GM18519 (cell line): ENCODE results near the gene OCEL1.

Experiments used
- ATAC-seq: cut with Tn5 transposase; IDR thresholded peaks from one replicate; pipeline ENCODE4 v1.9.1; 2021; ENCODE audit warnings: mild to moderate bottlenecking, moderate library complexity; ENCODE audit not compliant: unreplicated experiment, low FRiP score

Gene OCEL1

DNA sequence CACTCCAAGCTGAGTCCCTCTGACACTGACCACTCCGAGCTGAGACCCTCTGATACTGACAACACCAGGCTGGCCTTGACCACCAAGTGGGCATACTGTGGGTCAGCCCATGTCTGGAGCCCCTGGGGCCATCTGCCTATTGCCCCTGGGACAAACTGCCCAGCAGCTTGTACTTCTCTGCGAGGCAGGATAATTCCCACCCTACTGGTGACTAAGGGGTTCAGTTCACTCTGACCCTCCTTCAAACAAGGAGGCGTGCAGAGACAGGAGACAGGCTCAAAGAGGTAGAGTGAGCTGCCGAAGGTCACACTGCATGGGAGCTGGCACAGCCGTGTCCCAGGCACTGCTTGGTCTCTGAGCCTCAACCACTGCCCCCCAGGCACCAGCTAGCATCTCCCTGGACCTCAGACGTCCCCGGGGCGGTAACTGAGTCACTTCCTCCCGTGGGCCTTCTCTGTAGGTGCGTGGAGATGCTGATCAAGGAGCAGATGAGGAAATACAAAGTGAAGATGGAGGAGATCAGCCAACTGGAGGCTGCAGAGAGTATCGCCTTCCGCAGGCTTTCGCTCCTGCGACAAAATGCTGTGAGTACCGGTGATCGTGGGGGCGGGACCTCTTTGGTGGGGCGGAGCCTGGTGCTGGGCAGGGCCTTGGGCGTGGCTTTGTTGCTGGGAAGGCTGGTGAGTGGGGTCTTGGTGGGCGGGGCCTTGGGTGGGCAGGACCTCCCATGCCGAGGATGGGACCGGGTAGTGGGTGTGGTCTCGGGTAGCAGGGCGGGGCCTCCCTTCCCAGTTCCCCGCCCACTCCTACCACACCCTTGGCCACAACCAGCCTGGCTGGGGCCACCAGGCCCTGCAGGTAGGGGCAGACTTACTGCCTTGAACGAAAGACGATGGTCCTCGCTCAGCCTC is 16.6 kb upstream of the OCEL1 start:
- no peak for ATAC-seq

GRCh38 chr19:17210296-17210695 is 15.7 kb upstream of the OCEL1 start:
- no peak for ATAC-seq

GRCh38 chr19:17211547-17212446 is 14.2 kb upstream of the OCEL1 start:
- no peak for ATAC-seq

DNA sequence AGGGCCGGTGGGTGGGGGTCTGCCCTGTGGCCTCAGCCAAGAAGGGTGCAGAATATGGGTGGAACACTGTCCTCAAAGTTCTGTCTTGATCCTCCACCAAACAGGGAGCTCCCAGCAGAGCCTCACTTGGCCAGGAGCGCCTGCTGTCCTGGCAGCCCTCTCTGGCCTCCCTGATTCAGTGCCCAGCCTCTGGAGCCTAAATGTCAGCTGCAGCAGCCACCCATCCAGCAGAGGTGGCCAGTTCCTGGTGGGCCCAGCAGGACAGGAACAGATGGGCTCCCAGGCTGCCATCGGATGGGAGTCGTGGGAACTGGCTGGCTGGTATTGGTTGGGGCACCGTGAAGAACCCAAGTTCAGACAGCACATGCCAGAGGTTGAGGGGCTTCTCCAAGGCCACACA is 12.7 kb upstream of the OCEL1 start:
- ATAC-seq, result no peak

DNA sequence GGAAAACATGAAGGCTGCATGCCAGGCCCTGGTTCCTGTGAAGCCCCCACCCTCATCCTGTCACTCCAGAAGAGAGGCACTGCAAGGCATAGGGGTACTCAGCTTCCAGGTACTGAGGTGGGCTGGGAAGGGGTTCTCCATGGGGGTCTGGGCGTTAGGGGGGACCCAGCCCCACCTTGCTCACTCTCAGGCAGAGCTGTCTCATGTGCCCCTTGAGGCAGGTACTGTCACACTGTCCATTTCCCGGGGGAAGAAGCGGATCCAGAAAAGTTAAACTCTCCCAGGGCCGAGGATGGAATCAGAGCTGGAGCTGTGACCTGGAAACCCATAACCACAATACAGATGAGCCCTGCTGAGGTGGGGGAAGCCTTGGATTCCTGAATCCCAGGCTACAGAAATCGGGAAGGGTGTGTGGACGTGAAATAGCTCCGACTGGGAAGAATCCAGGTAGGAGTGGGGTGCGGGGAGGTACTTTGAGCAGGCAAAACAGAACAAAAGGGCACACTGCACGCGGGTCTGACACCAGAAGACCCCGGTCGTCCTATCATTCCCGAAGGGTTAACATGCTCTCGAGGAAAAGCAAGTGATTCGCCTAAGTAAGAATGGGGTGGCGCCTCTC is 11.4 kb upstream of the OCEL1 start:
- ATAC-seq, result no peak

DNA sequence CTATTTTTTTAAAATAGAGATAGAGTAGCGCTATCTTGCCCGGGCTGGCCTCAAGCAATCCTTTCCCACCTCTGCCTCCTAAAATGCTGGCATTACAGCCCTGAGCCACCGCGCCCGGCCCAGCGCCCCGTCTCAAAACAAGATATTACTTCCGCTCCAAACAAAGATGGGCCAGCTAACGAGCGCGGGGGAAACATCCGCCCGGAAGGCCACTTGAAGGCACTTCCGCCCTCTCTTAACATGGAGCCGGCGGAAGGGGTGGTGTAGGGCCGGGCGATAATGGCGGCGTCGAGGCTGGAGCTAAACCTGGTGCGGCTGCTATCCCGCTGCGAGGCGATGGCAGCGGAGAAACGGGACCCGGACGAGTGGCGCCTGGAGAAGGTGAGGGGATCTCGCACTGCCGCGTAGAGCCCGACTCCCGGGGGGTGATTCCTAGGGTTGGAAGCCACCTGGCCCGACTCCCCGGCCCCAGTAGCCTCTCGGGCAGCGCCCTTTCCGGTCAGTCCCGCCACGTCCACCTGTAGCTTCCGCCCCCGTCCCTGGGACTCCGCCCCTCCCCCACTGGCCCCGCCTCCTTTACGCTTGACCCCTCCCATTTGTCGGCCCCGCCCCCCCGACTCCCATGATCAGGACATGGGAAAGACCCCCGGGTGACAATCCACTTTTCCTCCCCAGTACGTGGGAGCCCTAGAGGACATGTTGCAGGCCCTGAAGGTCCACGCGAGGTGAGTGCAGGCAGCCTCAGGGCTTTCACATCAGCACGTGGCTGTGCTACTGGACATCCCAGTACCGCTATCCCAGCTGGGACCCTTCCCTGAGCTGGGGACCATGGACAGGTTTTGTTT is 10.7 kb upstream of the OCEL1 start, which contains the start of gene USE1:
USE1 (plus strand) TSS at position 231 of the 845 bp plus-strand sequence; CDS start at position 280, 49 bp downstream.
- ATAC-seq, result no peak

- no peak for ATAC-seq
Observed at GRCh38 chr19:17216058-17216670, 9.9 kb upstream of the OCEL1 start.

DNA sequence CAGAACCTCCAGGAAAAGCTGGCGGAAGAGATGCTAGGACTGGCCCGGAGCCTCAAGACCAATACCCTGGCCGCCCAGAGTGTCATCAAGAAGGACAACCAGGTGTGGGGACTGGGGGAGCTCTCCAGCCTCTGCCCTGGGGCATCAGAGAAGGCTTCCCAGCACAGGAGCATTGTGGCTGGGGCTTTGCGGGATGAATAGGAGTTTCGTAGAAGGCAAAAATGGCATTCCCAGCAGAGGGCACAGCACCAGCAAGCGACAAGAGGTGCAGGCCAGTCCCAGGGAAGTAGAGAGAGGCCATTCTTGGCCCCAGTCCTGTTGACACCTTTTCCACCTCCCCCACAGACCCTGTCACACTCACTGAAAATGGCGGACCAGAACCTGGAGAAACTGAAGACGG is 6.7 kb upstream of the OCEL1 start:
- no peak for ATAC-seq

- ATAC-seq, result no peak
Observed at GRCh38 chr19:17220207-17220758, 5.7 kb upstream of the OCEL1 start.

GRCh38 chr19:17225053-17225452 is 973 bp upstream of the OCEL1 start:
- no peak for ATAC-seq

DNA sequence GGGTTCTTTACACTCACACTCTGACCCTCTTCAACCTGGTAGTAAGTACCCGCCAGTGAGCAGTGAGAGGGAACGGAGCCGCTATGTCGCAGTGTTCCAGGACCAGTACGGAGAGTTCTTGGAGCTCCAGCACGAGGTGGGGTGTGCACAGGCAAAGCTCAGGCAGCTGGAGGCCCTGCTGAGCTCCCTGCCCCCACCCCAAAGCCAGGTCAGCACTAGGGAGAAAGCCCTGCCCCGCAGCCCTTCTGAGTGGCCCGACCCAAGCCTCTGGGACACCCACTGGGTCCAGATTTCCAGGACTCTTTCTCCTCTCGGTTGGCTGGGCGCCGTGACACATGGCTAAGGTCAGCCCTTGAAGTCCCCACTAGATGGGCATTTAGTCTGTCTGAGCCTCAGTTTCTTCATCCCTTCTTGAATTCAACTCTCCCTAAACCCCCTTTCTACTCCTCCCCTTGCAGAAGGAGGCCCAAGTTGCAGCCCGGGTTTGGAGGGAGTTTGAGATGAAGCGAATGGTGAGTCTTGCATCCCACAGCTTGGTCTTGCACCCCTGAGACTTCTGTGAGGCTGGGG is 1.9 kb downstream of the OCEL1 start:
- no peak for ATAC-seq

GRCh38 chr19:17229890-17230289 is 3.9 kb downstream of the OCEL1 start:
- ATAC-seq, result no peak

GRCh38 chr19:17232258-17232657 is 6.2 kb downstream of the OCEL1 start:
- no peak for ATAC-seq

DNA sequence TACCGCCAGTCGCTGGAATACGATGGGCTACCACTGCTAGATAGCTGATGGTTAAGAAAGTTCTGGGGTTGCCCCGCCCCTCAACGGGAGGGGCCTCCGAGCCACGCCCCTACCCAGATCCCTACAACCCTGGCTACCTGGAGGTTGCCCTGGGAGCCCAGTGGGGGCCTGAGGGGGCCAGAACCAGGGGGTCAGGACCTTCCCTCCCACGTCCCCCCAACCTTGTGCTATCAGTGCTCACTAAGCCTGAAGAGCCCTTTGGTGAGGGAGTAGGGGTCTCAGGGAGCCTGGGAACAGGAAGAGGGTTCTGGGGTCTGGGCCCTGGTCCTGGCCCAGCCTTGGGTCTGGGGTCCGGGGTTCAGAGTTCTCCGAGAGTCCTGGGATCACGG is 8.9 kb downstream of the OCEL1 start:
- no peak for ATAC-seq

GRCh38 chr19:17235300-17235970 is 9.4 kb downstream of the OCEL1 start:
- peak; percentile 37 for ATAC-seq

DNA sequence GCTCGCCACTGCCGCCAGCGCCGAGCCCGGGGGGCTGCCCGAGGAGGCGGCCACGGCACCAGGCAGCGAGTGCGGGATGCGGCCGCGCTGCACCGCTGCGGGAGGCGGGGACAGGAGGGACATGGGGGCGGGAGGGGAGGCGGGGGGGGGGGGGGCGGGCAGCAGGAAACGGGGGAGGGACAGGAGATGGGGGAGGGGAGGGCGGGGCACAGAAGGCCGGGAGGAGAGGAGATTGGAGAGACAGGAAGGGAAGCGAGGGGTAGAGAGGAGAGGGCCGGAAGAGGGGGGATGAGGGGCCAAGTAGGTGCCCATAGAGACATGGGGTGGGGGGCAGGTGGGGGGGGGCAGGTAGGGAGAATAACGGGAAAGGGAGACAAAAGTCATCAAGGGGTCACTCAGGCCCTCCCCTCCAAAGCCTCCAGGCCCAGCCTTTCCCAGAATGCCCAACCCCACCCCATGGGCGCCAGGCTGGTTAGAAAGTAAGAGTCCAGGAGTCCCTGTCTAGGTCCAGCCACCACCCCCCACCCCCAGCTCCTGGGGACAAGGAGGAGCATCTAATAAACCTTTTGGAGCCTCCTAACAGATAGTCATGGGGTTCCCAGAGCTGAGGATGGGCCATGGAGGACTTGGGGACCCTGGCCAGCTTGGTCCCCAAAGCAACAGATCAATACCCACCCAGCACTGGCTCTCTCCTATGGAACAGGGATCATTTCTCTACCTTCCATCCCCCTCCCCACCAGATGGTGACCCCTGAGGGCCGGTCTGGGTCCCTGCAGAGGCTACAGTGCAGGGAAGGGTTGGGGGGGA is 10.1 kb downstream of the OCEL1 start:
- ATAC-seq, result no peak

GRCh38 chr19:17236811-17237543 is 11.0 kb downstream of the OCEL1 start:
- no peak for ATAC-seq
